HepG2 (cell line): ENCODE data around the gene TMEM107. TPM values are rescaled to one million over a fixed set of nuclear protein-coding genes. Genes with fewer than 3 reads are reported as not detected.
A peak's percentile ranks its signal among the peaks of the same experiment; 100 is the strongest.

ENCODE experiments used
- EP300 ChIP-seq, 3 experiments: sonication (generic) in 1 of 3; formaldehyde crosslinking in 1 of 3; IDR thresholded peaks; 2 replicates each; pipeline versions ENCODE4 v1.5.1 to v1.6.1; 2011 to 2020; ENCODE audit warnings: low read depth in 2 of 3, low read length in 2 of 3, borderline replicate concordance in 1 of 3, improper control_type of control experiment in 1 of 3, mild to moderate bottlenecking in 1 of 3, missing genetic modification reagents in 1 of 3, moderate library complexity in 1 of 3
- EZH2 ChIP-seq: conservative IDR thresholded peaks from 2 replicates; pipeline ENCODE4 v1.6.1; 2012; ENCODE audit warnings: mild to moderate bottlenecking, low read depth, low read length, moderate library complexity
- STAG1 ChIP-seq: sonication (generic); formaldehyde crosslinking; IDR thresholded peaks from 2 replicates; pipeline ENCODE4 v1.4.0; 2020; ENCODE audit warnings: missing genetic modification reagents
- SYNCRIP ChIP-seq: fragments of 200-400 bp; formaldehyde crosslinking; IDR thresholded peaks from 2 replicates; pipeline ENCODE4 v1.6.1; 2018; ENCODE audit warnings: mild to moderate bottlenecking, low read depth, low read length; ENCODE audit not compliant: insufficient read depth
- TRIM24 ChIP-seq: sonication (generic); formaldehyde crosslinking; IDR thresholded peaks from 2 replicates; pipeline ENCODE4 v1.8.0; 2022; ENCODE audit warnings: mild to moderate bottlenecking, missing genetic modification reagents
- ZKSCAN1 ChIP-seq: fragments of 150-350 bp; IDR thresholded peaks from 2 replicates; pipeline ENCODE4 v1.6.1; 2014; ENCODE audit warnings: low read length
- polyA plus RNA-seq, 8 experiments: library from polyadenylated mRNA; depleted of rRNA in 3 of 8; stranded (reverse) in 7 of 8; unstranded in 1 of 8; fragments of >200 nt; fragmentation: Illumina TruSeq in 4 of 8; extraction: Trizol in 4 of 8; gene quantifications; 2 replicates each; pipeline versions ENCODE4 v1.2.1 to v1.2.3, GENCODE V29; 2011 to 2016; ENCODE audit warnings: low read depth in 4 of 8, missing spikeins in 1 of 8, mixed read lengths in 1 of 8; ENCODE audit not compliant: insufficient read depth in 1 of 8
- total RNA-seq, 5 experiments: library from RNA; depleted of rRNA; stranded (reverse); fragments of >200 nt; fragmentation: Illumina TruSeq; extraction: Trizol; gene quantifications; 2 replicates each; pipeline ENCODE4 v1.2.3, GENCODE V29; 2016; ENCODE audit warnings: low read depth in 1 of 5
- TF ChIP-seq, protein P1 (sequence below): sonication (generic); formaldehyde crosslinking; IDR thresholded peaks from 2 replicates; pipeline ENCODE4 v1.4.0; 2020; ENCODE audit warnings: mild to moderate bottlenecking, missing genetic modification reagents
- TF ChIP-seq, protein P2 (sequence below): sonication (generic); formaldehyde crosslinking; IDR thresholded peaks from 2 replicates; pipeline ENCODE4 v1.8.0; 2022; ENCODE audit warnings: mild to moderate bottlenecking, missing genetic modification reagents
- TF ChIP-seq, protein P3 (sequence below): sonication (generic); formaldehyde crosslinking; IDR thresholded peaks from 2 replicates; pipeline ENCODE4 v1.4.0; 2020; ENCODE audit warnings: mild to moderate bottlenecking, missing genetic modification reagents
- TF ChIP-seq, protein P4 (sequence below): sonication (generic); formaldehyde crosslinking; IDR thresholded peaks from 2 replicates; pipeline ENCODE4 v1.4.0; 2020; ENCODE audit warnings: low read depth, mild to moderate bottlenecking, missing genetic modification reagents

Gene TMEM107
- total and polyA plus RNA-seq, 2 of the 13 experiments (the other 11 are each of a cell fraction or from before 2014, with no cell fraction given): 7.2 to 15.3 TPM

DNA sequence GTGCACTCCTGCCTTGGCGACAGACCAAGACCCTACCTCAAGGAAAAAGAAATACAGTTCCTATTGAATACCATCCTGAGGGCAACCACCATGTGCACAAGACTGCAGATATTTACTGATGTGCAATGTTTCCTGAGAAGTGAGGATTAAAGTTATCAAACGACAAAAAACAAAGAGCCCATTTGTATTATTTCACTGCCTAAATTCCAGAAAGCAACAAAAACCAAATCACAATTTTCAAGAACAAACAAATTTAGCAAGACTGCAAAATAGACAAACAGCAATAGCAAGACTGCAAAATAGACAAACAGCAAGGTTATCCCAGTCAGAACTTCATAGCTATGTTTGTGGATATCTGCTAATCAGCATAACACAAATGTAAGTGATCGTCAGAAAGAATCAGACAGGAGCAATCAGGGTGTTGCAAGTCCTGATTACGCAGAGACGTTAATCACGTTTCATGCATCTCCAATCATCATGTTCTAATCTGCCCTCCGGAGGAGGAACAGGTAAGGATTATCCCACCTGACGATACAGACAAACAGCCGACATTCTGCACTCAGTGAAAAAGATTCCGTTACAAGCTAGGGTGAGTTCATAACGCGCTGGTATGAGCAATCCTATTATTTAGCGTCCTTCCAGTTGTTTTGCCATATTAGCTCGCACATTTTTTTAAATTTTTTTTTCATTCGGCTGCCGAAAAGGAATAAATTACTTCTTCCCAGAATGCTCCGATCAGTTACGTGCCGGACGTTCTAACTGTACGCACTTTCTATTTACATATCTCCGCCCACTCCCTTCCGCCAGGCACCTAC, 2.9 kb downstream of the TMEM107 start (continued):
- TF ChIP-seq, protein P1, sequence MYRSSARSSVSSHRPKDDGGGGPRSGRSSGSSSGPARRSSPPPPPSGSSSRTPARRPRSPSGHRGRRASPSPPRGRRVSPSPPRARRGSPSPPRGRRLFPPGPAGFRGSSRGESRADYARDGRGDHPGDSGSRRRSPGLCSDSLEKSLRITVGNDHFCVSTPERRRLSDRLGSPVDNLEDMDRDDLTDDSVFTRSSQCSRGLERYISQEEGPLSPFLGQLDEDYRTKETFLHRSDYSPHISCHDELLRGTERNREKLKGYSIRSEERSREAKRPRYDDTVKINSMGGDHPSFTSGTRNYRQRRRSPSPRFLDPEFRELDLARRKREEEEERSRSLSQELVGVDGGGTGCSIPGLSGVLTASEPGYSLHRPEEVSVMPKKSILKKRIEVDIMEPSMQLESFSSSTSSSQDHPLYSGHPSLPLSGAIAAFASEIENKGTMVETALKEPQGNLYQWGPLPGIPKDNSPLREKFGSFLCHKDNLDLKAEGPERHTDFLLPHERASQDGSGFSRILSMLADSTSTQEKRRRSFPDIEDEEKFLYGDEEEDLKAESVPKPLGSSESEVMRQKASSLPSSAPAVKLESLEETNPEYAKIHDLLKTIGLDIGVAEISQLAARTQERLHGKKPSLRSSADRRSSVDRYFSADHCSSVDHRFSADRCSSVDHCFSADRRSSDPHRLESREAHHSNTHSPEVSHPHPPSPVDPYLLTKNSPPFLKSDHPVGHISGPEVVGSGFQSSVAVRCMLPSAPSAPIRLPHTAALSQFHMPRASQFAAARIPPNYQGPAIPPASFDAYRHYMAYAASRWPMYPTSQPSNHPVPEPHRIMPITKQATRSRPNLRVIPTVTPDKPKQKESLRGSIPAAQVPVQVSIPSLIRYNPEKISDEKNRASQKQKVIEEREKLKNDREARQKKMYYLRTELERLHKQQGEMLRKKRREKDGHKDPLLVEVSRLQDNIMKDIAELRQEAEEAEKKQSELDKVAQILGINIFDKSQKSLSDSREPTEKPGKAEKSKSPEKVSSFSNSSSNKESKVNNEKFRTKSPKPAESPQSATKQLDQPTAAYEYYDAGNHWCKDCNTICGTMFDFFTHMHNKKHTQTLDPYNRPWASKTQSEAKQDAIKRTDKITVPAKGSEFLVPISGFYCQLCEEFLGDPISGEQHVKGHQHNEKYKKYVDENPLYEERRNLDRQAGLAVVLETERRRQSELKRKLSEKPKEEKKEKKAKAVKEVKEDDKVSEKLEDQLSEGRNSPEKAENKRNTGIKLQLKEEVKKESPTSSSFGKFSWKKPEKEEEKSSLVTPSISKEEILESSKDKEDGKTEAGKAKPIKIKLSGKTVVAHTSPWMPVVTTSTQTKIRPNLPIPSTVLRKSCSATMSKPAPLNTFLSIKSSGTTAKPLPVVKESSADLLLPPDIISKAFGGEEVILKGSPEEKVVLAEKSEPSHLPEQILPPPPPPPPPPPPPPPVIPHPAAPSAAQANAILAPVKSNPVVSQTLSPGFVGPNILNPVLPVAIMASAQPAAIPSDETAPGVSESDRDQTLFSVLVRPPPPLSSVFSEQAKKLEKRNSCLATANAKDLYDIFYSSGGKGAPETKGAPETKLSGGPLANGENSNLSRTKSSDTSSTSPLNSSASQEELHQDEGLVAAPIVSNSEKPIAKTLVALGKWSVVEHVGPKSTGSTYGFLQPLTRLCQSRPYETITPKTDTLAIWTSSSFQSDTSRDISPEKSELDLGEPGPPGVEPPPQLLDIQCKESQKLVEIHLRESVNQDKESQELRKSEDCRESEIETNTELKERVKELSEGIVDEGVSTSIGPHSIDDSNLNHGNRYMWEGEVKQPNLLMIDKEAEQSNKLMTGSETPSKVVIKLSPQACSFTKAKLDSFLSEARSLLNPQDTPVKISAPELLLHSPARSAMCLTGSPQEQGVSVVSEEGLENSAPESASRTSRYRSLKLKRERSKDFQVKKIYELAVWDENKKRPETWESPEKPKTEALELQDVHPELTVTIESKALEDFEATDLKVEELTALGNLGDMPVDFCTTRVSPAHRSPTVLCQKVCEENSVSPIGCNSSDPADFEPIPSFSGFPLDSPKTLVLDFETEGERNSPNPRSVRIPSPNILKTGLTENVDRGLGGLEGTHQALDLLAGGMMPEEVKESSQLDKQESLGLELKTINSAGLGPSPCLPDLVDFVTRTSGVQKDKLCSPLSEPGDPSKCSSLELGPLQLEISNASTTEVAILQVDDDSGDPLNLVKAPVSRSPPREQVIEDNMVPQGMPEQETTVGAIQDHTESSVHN: peak; percentile 87
- TF ChIP-seq, protein P2, sequence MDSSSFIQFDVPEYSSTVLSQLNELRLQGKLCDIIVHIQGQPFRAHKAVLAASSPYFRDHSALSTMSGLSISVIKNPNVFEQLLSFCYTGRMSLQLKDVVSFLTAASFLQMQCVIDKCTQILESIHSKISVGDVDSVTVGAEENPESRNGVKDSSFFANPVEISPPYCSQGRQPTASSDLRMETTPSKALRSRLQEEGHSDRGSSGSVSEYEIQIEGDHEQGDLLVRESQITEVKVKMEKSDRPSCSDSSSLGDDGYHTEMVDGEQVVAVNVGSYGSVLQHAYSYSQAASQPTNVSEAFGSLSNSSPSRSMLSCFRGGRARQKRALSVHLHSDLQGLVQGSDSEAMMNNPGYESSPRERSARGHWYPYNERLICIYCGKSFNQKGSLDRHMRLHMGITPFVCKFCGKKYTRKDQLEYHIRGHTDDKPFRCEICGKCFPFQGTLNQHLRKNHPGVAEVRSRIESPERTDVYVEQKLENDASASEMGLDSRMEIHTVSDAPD (CRISPR knock-in tag): peak; percentile 48; the same call in 1 of the 2 replicates
- TF ChIP-seq EZH2 (no peak), ZKSCAN1 (peak; percentile 74; the same call in 1 of the 2 replicates), STAG1 (CRISPR knock-in tag) (peak; percentile 21; the same call in 1 of the 2 replicates), TRIM24 (CRISPR knock-in tag) (0 out of 2 replicates have a peak, but pooled peaks have one; percentile 44), EP300 (IDR thresholded peaks at IDR 0.05; ENCODE audit: low read depth in 2 of 2, low read length in 2 of 2) (peak; percentile 12 to 83; a peak in 3 of 4 replicates), EP300 (CRISPR knock-in tag; IDR thresholded peaks at IDR 0.05; ENCODE audit: borderline replicate concordance) (peak; percentile 90), SYNCRIP (no peak)
- TF ChIP-seq, protein P3, sequence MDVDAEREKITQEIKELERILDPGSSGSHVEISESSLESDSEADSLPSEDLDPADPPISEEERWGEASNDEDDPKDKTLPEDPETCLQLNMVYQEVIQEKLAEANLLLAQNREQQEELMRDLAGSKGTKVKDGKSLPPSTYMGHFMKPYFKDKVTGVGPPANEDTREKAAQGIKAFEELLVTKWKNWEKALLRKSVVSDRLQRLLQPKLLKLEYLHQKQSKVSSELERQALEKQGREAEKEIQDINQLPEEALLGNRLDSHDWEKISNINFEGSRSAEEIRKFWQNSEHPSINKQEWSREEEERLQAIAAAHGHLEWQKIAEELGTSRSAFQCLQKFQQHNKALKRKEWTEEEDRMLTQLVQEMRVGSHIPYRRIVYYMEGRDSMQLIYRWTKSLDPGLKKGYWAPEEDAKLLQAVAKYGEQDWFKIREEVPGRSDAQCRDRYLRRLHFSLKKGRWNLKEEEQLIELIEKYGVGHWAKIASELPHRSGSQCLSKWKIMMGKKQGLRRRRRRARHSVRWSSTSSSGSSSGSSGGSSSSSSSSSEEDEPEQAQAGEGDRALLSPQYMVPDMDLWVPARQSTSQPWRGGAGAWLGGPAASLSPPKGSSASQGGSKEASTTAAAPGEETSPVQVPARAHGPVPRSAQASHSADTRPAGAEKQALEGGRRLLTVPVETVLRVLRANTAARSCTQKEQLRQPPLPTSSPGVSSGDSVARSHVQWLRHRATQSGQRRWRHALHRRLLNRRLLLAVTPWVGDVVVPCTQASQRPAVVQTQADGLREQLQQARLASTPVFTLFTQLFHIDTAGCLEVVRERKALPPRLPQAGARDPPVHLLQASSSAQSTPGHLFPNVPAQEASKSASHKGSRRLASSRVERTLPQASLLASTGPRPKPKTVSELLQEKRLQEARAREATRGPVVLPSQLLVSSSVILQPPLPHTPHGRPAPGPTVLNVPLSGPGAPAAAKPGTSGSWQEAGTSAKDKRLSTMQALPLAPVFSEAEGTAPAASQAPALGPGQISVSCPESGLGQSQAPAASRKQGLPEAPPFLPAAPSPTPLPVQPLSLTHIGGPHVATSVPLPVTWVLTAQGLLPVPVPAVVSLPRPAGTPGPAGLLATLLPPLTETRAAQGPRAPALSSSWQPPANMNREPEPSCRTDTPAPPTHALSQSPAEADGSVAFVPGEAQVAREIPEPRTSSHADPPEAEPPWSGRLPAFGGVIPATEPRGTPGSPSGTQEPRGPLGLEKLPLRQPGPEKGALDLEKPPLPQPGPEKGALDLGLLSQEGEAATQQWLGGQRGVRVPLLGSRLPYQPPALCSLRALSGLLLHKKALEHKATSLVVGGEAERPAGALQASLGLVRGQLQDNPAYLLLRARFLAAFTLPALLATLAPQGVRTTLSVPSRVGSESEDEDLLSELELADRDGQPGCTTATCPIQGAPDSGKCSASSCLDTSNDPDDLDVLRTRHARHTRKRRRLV (CRISPR knock-in tag): peak; percentile 100
- TF ChIP-seq, protein P4, sequence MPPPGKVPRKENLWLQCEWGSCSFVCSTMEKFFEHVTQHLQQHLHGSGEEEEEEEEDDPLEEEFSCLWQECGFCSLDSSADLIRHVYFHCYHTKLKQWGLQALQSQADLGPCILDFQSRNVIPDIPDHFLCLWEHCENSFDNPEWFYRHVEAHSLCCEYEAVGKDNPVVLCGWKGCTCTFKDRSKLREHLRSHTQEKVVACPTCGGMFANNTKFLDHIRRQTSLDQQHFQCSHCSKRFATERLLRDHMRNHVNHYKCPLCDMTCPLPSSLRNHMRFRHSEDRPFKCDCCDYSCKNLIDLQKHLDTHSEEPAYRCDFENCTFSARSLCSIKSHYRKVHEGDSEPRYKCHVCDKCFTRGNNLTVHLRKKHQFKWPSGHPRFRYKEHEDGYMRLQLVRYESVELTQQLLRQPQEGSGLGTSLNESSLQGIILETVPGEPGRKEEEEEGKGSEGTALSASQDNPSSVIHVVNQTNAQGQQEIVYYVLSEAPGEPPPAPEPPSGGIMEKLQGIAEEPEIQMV (CRISPR knock-in tag): no peak; the same call in 1 of the 2 replicates
